Testis (tissue), 2 donors: ENCODE results near the gene EPHB4.

Experiments used
- CTCF ChIP-seq, 3 experiments: fragments of 450-650 bp in 2 of 3; fragments of 200-600 bp in 1 of 3; sonication (generic) in 1 of 3; IDR thresholded peaks; one replicate each; pipeline ENCODE4 v1.5.1; 2016 to 2019; ENCODE audit warnings: antibody characterized with exemption in 3 of 3, mild to moderate bottlenecking in 2 of 3, moderate library complexity in 1 of 3
- POLR2A ChIP-seq: fragments of 450-650 bp; IDR thresholded peaks from one replicate; pipeline ENCODE4 v1.6.1; 2017; ENCODE audit warnings: antibody characterized with exemption, mild to moderate bottlenecking, moderate library complexity

GRCh38 chr7:100791881-100792666 is 35.2 kb downstream of the EPHB4 start:
- TF ChIP-seq POLR2A (no peak), CTCF (IDR thresholded peaks at IDR 0.05) (no peak)
